T-cell (primary cell): ENCODE results near the gene NRDC. TPM values are rescaled to one million over a fixed set of nuclear protein-coding genes. Genes with fewer than 3 reads are reported as not detected.

Source experiments
- ATAC-seq, 4 experiments: fragments of 200-7000 bp in 3 of 4; fragments of 150-1000 bp in 1 of 4; cut with Tn5 transposase; replicated peaks in 1 of 4; 1 replicate in 3 of 4; 2 replicates in 1 of 4; pipeline ENCODE4 v1.10.0; 2021; ENCODE audit warnings: moderate library complexity in 3 of 4, mild to moderate bottlenecking in 2 of 4, moderate number of reproducible peaks in 1 of 4
- CTCF ChIA-PET, 2 donors: fragments of 300-600 bp; sonication (Branson Sonifier 250); formaldehyde crosslinking; loops; one replicate each; lab custom pipeline; 2022; ENCODE audit warnings: antibody characterized with exemption in 2 of 2; lab: Charles Lee
- POLR2A ChIA-PET, 2 donors: fragments of 300-600 bp; sonication (Branson Sonifier 250); formaldehyde crosslinking; loops; one replicate each; lab custom pipeline; 2022; ENCODE audit warnings: antibody characterized with exemption in 2 of 2; lab: Charles Lee
- DNase-seq, 35 experiments: peaks; one replicate each; pipeline versions ENCODE4 v3.0.0 to v3.0.0-alpha.2; 2013 to 2023
- H3K27ac ChIP-seq: one replicate; pipeline ENCODE4 v1.5.1; 2013; ENCODE audit warnings: low read length
- H3K27me3 ChIP-seq, 2 experiments: replicated peaks in 1 of 2; 1 replicate in 1 of 2; 2 replicates in 1 of 2; pipeline versions ENCODE4 v1.6.1 to v1.7.0; 2013; ENCODE audit warnings: low read length in 1 of 2, mixed read lengths in 1 of 2; ENCODE audit not compliant: control insufficient read depth in 2 of 2, insufficient read depth in 2 of 2; ENCODE audit errors: extremely low read depth in 1 of 2
- H3K36me3 ChIP-seq, 2 donors: 1 replicate in 1 of 2; 2 replicates in 1 of 2; pipeline versions ENCODE4 v1.6.1 to v1.7.0; 2013; ENCODE audit warnings: low read length in 1 of 2; ENCODE audit not compliant: control insufficient read depth in 2 of 2, insufficient read depth in 1 of 2; ENCODE audit errors: extremely low read depth in 1 of 2
- H3K4me1 ChIP-seq, 2 experiments: 1 replicate in 1 of 2; 2 replicates in 1 of 2; pipeline versions ENCODE4 v1.6.1 to v1.7.0; 2013; ENCODE audit warnings: low read length in 2 of 2, mixed read lengths in 1 of 2; ENCODE audit not compliant: insufficient read depth in 2 of 2, control insufficient read depth in 1 of 2; ENCODE audit errors: extremely low read depth in 1 of 2
- H3K4me3 ChIP-seq, 2 donors: 1 replicate in 1 of 2; 2 replicates in 1 of 2; pipeline versions ENCODE4 v1.5.1 to v1.7.0; 2013; ENCODE audit warnings: mild to moderate bottlenecking in 2 of 2, low read length in 1 of 2, moderate library complexity in 1 of 2; ENCODE audit not compliant: control insufficient read depth in 1 of 2; ENCODE audit errors: extremely low read depth in 1 of 2
- H3K9me3 ChIP-seq: 2 replicates; pipeline ENCODE4 v1.7.0; 2013
- H3K27ac Mint-ChIP-seq, 2 donors: one replicate each; pipeline ENCODE4 v1.8.0; 2020 to 2021; ENCODE audit warnings: mild to moderate bottlenecking in 2 of 2, mixed read lengths in 2 of 2
- H3K27me3 Mint-ChIP-seq, 2 donors: one replicate each; pipeline ENCODE4 v1.8.0; 2021 to 2022; ENCODE audit warnings: mixed read lengths in 2 of 2
- H3K36me3 Mint-ChIP-seq: one replicate; pipeline ENCODE4 v1.8.0; 2021; ENCODE audit warnings: mixed read lengths
- H3K4me1 Mint-ChIP-seq, 3 donors: one replicate each; pipeline ENCODE4 v1.8.0; 2020 to 2022; ENCODE audit warnings: mixed read lengths in 3 of 3, mild to moderate bottlenecking in 1 of 3
- H3K4me3 Mint-ChIP-seq, 3 donors: one replicate each; pipeline ENCODE4 v1.8.0; 2020 to 2022; ENCODE audit warnings: mild to moderate bottlenecking in 3 of 3, mixed read lengths in 3 of 3, moderate library complexity in 3 of 3
- H3K9me3 Mint-ChIP-seq, 3 donors: one replicate each; pipeline ENCODE4 v1.8.0; 2020 to 2022; ENCODE audit warnings: mixed read lengths in 3 of 3
- WGBS: methylation state at CpG from one replicate; pipeline ENCODE4 v1.1.5; 2013; ENCODE audit warnings: missing lambda C conversion rate; ENCODE audit not compliant: insufficient coverage; 5-methylcytosine and 5-hydroxymethylcytosine counted together
- total RNA-seq, 35 experiments: library from RNA in 6 of 35; stranded (reverse) in 6 of 35; fragments of 120-200 nt in 1 of 35; gene quantifications; one replicate each; pipeline versions ENCODE4 v1.2.1 to v1.2.4 and lab custom pipeline; 2013 to 2026

The NRDC gene
- total RNA-seq, 5 donors from 2014 or later (not counting 1 experiment from before 2014, with no cell fraction given): 107 to 118 (median 110) TPM

DNA sequence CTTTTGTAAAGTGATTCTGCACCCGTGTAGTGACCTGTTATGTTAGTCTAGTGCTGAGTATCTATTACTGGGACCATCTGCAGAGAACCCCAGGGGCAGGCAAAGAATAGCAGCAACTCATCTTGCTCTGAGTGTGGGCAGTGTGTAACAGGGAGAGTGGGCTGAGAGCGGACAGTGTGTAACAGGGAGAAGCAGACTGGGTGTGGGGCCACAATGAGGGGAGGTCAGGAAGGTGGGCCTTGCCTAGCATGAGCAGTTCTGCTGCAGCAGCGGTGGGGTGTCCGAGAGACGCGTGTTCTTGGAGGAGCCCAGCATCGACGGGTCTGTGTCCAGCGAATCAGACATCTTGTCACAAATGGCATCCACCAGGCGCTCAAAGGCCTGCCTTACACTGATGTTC, 41.2 kb upstream of the NRDC start:
- DNase-seq (no peak), ATAC-seq (no peak)
- no peak overlapping the region for H3K27ac ChIP-seq
- no peaks in the 10 kb centered on the region for H3K36me3 ChIP-seq
- no peak overlapping the region for H3K4me3 ChIP-seq
- H3K27me3 Mint-ChIP-seq: peaks cover 13 to 23% of the 10 kb centered on the region in 2 donors
- no peak overlapping the region for H3K27ac Mint-ChIP-seq
- H3K27me3 ChIP-seq: peaks cover 0 to 8% of the 10 kb centered on the region in 2 experiments
- H3K36me3 Mint-ChIP-seq: no peaks in the 10 kb centered on the region
- no peaks in the 10 kb centered on the region for H3K4me1 ChIP-seq
- 90% methylated on average over 10 of the region's 10 CpGs for WGBS
- CTCF ChIA-PET: no interaction called here
- no peaks in the 10 kb centered on the region for H3K9me3 ChIP-seq
- H3K4me3 Mint-ChIP-seq: no peak overlapping the region
- no peaks in the 10 kb centered on the region for H3K4me1 Mint-ChIP-seq
- H3K9me3 Mint-ChIP-seq: no peaks in the 10 kb centered on the region
- POLR2A ChIA-PET: no interaction called here

DNA sequence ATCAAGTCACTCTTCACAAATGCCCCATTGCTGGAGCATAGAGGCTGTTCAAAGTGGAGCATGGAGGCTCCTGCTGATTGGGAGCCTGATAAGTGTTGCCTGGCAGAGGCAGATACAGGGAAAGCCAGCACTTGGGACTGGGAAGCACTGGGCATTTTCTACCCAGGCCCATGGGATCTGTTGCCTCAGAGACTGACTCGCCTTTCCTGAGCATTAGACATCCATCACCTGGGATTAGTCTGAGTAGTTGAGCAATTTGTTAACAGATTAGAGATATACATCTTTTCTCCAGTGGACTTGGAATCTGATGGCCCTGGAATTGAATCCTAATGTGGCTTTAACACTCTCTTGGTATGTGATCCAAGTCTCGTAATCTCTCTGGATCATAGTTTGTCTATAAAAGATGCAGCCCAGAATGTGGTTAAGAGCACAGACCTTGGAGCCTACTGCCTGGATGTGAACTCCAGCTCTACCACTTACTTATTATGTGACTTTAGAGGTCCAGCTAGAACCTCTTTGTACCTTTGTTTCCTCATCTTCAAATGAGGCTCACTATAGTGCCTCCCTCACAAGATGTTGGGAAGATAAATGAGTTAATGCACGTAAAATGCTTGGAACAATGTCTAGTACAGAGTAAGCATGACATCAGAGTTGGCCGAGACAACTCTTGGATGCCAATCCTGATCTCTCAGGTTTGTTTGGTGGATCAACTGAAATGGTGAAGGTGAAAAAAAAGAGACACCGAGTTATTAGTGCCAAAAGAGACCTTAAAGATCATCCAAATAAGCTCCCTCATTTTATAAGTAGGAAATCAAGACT, 38.3 kb upstream of the NRDC start:
- H3K27me3 Mint-ChIP-seq: peaks cover 17 to 27% of the 10 kb centered on the region in 2 donors
- DNase-seq: no peak
- no peak overlapping the region for H3K27ac ChIP-seq
- ATAC-seq: no peak
- no peaks in the 10 kb centered on the region for H3K9me3 ChIP-seq
- no peak overlapping the region for H3K4me3 Mint-ChIP-seq
- no peaks in the 10 kb centered on the region for H3K4me1 ChIP-seq
- H3K27me3 ChIP-seq: peaks cover 0 to 8% of the 10 kb centered on the region in 2 experiments
- CTCF ChIA-PET: interaction anchor here in 1 of 2 donors (1.3 kb wide), 1 partner anchor 9 kb away, joined by 4 read pairs; no protein-coding TSS in a partner anchor
- H3K4me1 Mint-ChIP-seq: no peaks in the 10 kb centered on the region
- H3K4me3 ChIP-seq: no peak overlapping the region
- no peak overlapping the region for H3K27ac Mint-ChIP-seq
- H3K36me3 ChIP-seq: no peaks in the 10 kb centered on the region
- WGBS: 79% methylated on average over 3 of the region's 5 CpGs
- H3K36me3 Mint-ChIP-seq: no peaks in the 10 kb centered on the region
- POLR2A ChIA-PET: no interaction called here
- no peaks in the 10 kb centered on the region for H3K9me3 Mint-ChIP-seq

DNA sequence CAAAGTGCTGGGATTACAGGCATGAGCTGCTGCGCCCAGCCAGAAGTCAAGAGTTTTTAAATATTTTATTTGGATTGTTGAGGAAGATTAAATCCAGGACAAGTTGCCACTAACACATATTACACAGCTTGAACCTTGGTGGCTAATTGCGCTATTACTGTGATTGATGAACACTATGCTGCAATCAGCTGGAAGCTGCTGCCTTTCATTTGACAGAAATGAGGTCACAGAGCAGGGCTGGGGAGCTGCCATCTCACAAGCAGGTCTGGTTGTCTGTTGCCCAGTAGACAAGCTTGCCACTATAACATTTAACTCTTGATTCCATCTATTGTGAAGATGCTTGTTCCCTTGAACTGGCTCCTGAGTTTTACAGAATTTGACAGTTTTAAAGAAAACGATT, 37.4 kb upstream of the NRDC start:
- Histone ChIP-seq H3K27me3 (peaks cover 0 to 8% of the 10 kb centered on the region in 2 experiments), H3K27ac (no peak overlapping the region), H3K9me3 (no peaks in the 10 kb centered on the region), H3K4me1 (no peaks in the 10 kb centered on the region), H3K4me3 (no peak overlapping the region), H3K36me3 (no peaks in the 10 kb centered on the region)
- CTCF ChIA-PET: no interaction called here
- no peak overlapping the region for H3K4me3 Mint-ChIP-seq
- WGBS: 83% methylated on average over 1 of the region's 3 CpGs
- no peaks in the 10 kb centered on the region for H3K36me3 Mint-ChIP-seq
- POLR2A ChIA-PET: no interaction called here
- no peak for ATAC-seq
- H3K27me3 Mint-ChIP-seq: peaks cover 17 to 28% of the 10 kb centered on the region in 2 donors
- no peak for DNase-seq
- H3K27ac Mint-ChIP-seq: no peak overlapping the region
- no peaks in the 10 kb centered on the region for H3K9me3 Mint-ChIP-seq
- no peaks in the 10 kb centered on the region for H3K4me1 Mint-ChIP-seq

GRCh38 chr1:51912881-51913280, 34.4 kb upstream of the NRDC start:
- no peaks in the 10 kb centered on the region for H3K36me3 ChIP-seq
- DNase-seq (no peak), ATAC-seq (no peak)
- no peaks in the 10 kb centered on the region for H3K9me3 Mint-ChIP-seq
- no peaks in the 10 kb centered on the region for H3K4me1 ChIP-seq
- WGBS: 63% methylated on average over 3 of the region's 7 CpGs
- H3K27me3 Mint-ChIP-seq: peaks cover 13 to 17% of the 10 kb centered on the region in 2 donors
- H3K27me3 ChIP-seq: no peaks in the 10 kb centered on the region
- no peak overlapping the region for H3K4me3 Mint-ChIP-seq
- H3K27ac Mint-ChIP-seq: no peak overlapping the region
- no peak overlapping the region for H3K4me3 ChIP-seq
- no peak overlapping the region for H3K27ac ChIP-seq
- H3K9me3 ChIP-seq: no peaks in the 10 kb centered on the region
- no peaks in the 10 kb centered on the region for H3K36me3 Mint-ChIP-seq
- CTCF ChIA-PET: interaction anchor here in 1 of 2 donors (0.6 kb wide), 1 partner anchor 9 kb away, joined by 4 read pairs; no protein-coding TSS in a partner anchor
- H3K4me1 Mint-ChIP-seq: peaks cover 0 to 3% (median 0%) of the 10 kb centered on the region in 3 donors
- POLR2A ChIA-PET: no interaction called here

DNA sequence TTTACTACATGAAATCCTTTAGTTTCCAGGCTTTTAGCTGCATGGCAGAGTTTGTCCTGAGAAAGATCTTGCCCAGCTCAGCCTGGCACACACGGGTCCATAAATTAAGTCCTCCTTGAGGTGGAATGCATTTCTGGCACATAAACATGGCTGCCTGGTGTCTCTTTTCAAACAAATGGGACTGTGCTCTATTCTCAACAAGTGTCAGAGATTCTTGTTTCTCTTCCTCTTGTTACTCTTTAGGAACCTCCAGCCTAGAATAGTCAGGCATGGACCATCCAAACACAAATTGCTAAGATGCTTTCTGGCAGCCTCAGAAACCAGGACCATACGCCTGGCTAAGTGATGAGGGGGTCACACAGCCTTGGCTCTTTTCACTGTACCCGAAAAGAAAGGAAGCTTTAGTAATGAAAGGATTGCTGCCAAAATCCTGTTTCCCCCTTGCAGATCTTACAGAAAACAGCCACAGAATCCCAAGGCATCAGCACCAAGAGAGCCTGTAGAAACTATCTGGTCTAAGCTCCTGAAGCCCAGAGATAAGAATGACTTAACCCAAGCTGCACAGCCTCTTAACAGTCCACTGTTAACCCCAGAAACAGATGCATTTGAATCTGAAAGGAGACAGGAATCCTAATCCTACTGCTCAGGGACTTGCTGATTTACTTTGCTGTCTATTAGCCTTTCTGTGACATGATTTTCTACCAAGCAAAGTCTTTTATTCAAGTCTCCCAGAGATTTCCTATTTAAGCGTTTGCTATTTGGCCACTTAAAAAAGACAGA, 31.9 kb upstream of the NRDC start:
- CTCF ChIA-PET: no interaction called here
- 82% methylated on average over 3 of the region's 4 CpGs for WGBS
- peaks cover 0 to 2% of the 10 kb centered on the region in 2 experiments for H3K27me3 ChIP-seq
- H3K27ac ChIP-seq: no peak overlapping the region
- ATAC-seq (no peak), DNase-seq (no peak)
- H3K4me1 ChIP-seq: peaks cover 0 to 6% of the 10 kb centered on the region in 2 experiments
- peaks cover 0 to 8% (median 0%) of the 10 kb centered on the region in 3 donors for H3K9me3 Mint-ChIP-seq
- H3K27ac Mint-ChIP-seq: no peak overlapping the region
- H3K36me3 ChIP-seq: no peaks in the 10 kb centered on the region
- no peaks in the 10 kb centered on the region for H3K36me3 Mint-ChIP-seq
- POLR2A ChIA-PET: no interaction called here
- H3K4me3 Mint-ChIP-seq: no peak overlapping the region
- H3K27me3 Mint-ChIP-seq: peaks cover 13 to 17% of the 10 kb centered on the region in 2 donors
- H3K9me3 ChIP-seq: no peaks in the 10 kb centered on the region
- peaks cover 6 to 17% (median 11%) of the 10 kb centered on the region in 3 donors for H3K4me1 Mint-ChIP-seq
- H3K4me3 ChIP-seq: no peak overlapping the region

GRCh38 chr1:51908499-51908898, 30.0 kb upstream of the NRDC start:
- Mint-ChIP-seq H3K4me3 (no peak overlapping the region), H3K9me3 (peaks cover 0 to 8% (median 0%) of the 10 kb centered on the region in 3 donors), H3K27ac (no peak overlapping the region), H3K4me1 (peaks cover 6 to 17% (median 11%) of the 10 kb centered on the region in 3 donors), H3K27me3 (peaks cover 15 to 20% of the 10 kb centered on the region in 2 donors), H3K36me3 (no peaks in the 10 kb centered on the region)
- H3K27ac ChIP-seq: no peak overlapping the region
- H3K36me3 ChIP-seq: no peaks in the 10 kb centered on the region
- ChIA-PET POLR2A (no interaction called here), CTCF (no interaction called here)
- no peak for ATAC-seq
- no peaks in the 10 kb centered on the region for H3K9me3 ChIP-seq
- no CpG with 5 or more reads among the region's 2 CpGs for WGBS
- peaks cover 0 to 2% of the 10 kb centered on the region in 2 experiments for H3K27me3 ChIP-seq
- no peak overlapping the region for H3K4me3 ChIP-seq
- peaks cover 0 to 6% of the 10 kb centered on the region in 2 experiments for H3K4me1 ChIP-seq
- no peak for DNase-seq
